HG03280 (cell line): ENCODE measurements around the gene SLC47A1.

ENCODE experiments used
- ATAC-seq: cut with Tn5 transposase; IDR thresholded peaks from one replicate; pipeline ENCODE4 v1.9.1; 2021; ENCODE audit warnings: mild to moderate bottlenecking, moderate library complexity; ENCODE audit not compliant: unreplicated experiment

SLC47A1 gene

GRCh38 chr17:19592316-19592715 lies 58.7 kb downstream of the SLC47A1 start:
- no peak for ATAC-seq

- ATAC-seq = no peak
Measured at GRCh38 chr17:19596869-19597268, 63.2 kb downstream of the SLC47A1 start.

- ATAC-seq = no peak
Measured at GRCh38 chr17:19610311-19610710, 76.7 kb downstream of the SLC47A1 start.

- no peak for ATAC-seq
Measured at GRCh38 chr17:19610879-19611278, 77.2 kb downstream of the SLC47A1 start.

- no peak for ATAC-seq
Measured at GRCh38 chr17:19613979-19614378, 80.3 kb downstream of the SLC47A1 start.

- no peak for ATAC-seq
Measured at GRCh38 chr17:19614900-19615299, 81.2 kb downstream of the SLC47A1 start.

- no peak for ATAC-seq
Measured at GRCh38 chr17:19618015-19618414, 84.4 kb downstream of the SLC47A1 start.

- no peak for ATAC-seq
Measured at GRCh38 chr17:19619705-19620325, 86.2 kb downstream of the SLC47A1 start.

GRCh38 chr17:19621697-19622096 lies 88.0 kb downstream of the SLC47A1 start:
- ATAC-seq = no peak

- no peak for ATAC-seq
Measured at GRCh38 chr17:19626079-19626478, 92.4 kb downstream of the SLC47A1 start.
